IMR-90 (cell line): ENCODE results near the gene LARP1. TPM values are rescaled to one million over a fixed set of nuclear protein-coding genes. Genes with fewer than 3 reads are reported as not detected.

ENCODE experiments used
- ATAC-seq: fragments of 200-7000 bp; cut with Tn5 transposase; 2 replicates; pipeline ENCODE4 v1.9.1; 2020; ENCODE audit warnings: low read depth, mild to moderate bottlenecking, moderate library complexity
- BruUV-seq: library from RNA; stranded (reverse); fragments of 400-500 nt; replicated peaks from 2 replicates; lab custom pipeline; 2021; lab: Mats Ljungman, UMichigan
- CTCF ChIA-PET: fragments of 300-600 bp; formaldehyde crosslinking; extraction: SDS; loops from one replicate; lab custom pipeline; 2021; ENCODE audit warnings: antibody characterized with exemption; lab: Yijun Ruan, JAX
- POLR2A ChIA-PET: fragments of 300-600 bp; sonication (Branson Sonifier 250); formaldehyde crosslinking; loops from one replicate; lab custom pipeline; 2022; ENCODE audit warnings: antibody characterized with exemption; ENCODE audit not compliant: unreplicated experiment; lab: Charles Lee
- DNase-seq: peaks from one replicate; pipeline ENCODE4 v3.0.0; 2013
- H2AFZ ChIP-seq: replicated peaks from 2 replicates; pipeline ENCODE3; 2013; ENCODE audit warnings: low read length, mild to moderate bottlenecking; ENCODE audit not compliant: poor library complexity
- H2AK5ac ChIP-seq: 2 replicates; pipeline ENCODE4 v1.6.1; 2013; ENCODE audit warnings: low read depth, low read length, inconsistent platforms
- H2AK9ac ChIP-seq: replicated peaks from 2 replicates; pipeline ENCODE3; 2013; ENCODE audit warnings: mild to moderate bottlenecking, low read depth, low read length, moderate library complexity; ENCODE audit not compliant: poor library complexity
- H2BK120ac ChIP-seq: 2 replicates; pipeline ENCODE4 v1.6.1; 2013; ENCODE audit warnings: low read depth, low read length, inconsistent platforms
- H2BK15ac ChIP-seq: 3 replicates; pipeline ENCODE4 v1.6.1; 2013; ENCODE audit warnings: low read depth, low read length, inconsistent platforms
- H2BK20ac ChIP-seq: 2 replicates; pipeline ENCODE4 v1.6.1; 2013; ENCODE audit warnings: low read depth, mild to moderate bottlenecking, inconsistent platforms, low read length, moderate library complexity
- H2BK5ac ChIP-seq: 2 replicates; pipeline ENCODE4 v1.6.1; 2013; ENCODE audit warnings: mild to moderate bottlenecking, low read depth, low read length, inconsistent platforms; ENCODE audit not compliant: poor library complexity, severe bottlenecking
- H3K14ac ChIP-seq: replicated peaks from 2 replicates; pipeline ENCODE4 v1.6.1; 2013; ENCODE audit warnings: low read depth, low read length, inconsistent platforms
- H3K18ac ChIP-seq: 2 replicates; pipeline ENCODE4 v1.6.1; 2013; ENCODE audit warnings: low read depth, low read length, control low read depth
- H3K23ac ChIP-seq: 2 replicates; pipeline ENCODE4 v1.6.1; 2013; ENCODE audit warnings: low read depth, low read length, inconsistent platforms
- H3K27ac ChIP-seq: 2 replicates; pipeline ENCODE4 v1.5.1; 2013; ENCODE audit warnings: mild to moderate bottlenecking, control low read depth, low read length; ENCODE audit not compliant: insufficient read depth
- H3K27me3 ChIP-seq: 2 replicates; pipeline ENCODE4 v1.6.1; 2013; ENCODE audit warnings: low read length; ENCODE audit not compliant: control insufficient read depth, insufficient read depth
- H3K36me3 ChIP-seq: 2 replicates; pipeline ENCODE4 v1.6.1; 2013; ENCODE audit warnings: low read length, mixed read lengths; ENCODE audit not compliant: control insufficient read depth, insufficient read depth
- H3K4ac ChIP-seq: 2 replicates; pipeline ENCODE4 v1.6.1; 2013; ENCODE audit warnings: low read depth, low read length, inconsistent platforms
- H3K4me1 ChIP-seq: 2 replicates; pipeline ENCODE4 v1.6.1; 2013; ENCODE audit warnings: low read length, mixed read lengths; ENCODE audit not compliant: control insufficient read depth, insufficient read depth
- H3K4me2 ChIP-seq: 2 replicates; pipeline ENCODE4 v1.6.1; 2013; ENCODE audit warnings: low read depth, mild to moderate bottlenecking, control low read depth, low read length, moderate library complexity
- H3K4me3 ChIP-seq: 2 replicates; pipeline ENCODE4 v1.5.1; 2013; ENCODE audit warnings: low read depth, mild to moderate bottlenecking, control low read depth, low read length, moderate library complexity; ENCODE audit not compliant: insufficient read depth
- H3K56ac ChIP-seq: 2 replicates; pipeline ENCODE4 v1.6.1; 2013; ENCODE audit warnings: low read length, inconsistent platforms; ENCODE audit not compliant: insufficient read depth; ENCODE audit errors: extremely low read depth
- H3K79me1 ChIP-seq, 2 experiments: 2 replicates each; pipeline ENCODE4 v1.6.1; 2013; ENCODE audit warnings: low read length in 2 of 2, inconsistent platforms in 1 of 2, low read depth in 1 of 2
- H3K9ac ChIP-seq: 2 replicates; pipeline ENCODE4 v1.6.1; 2013; ENCODE audit warnings: low read depth, low read length, control low read depth
- H3K9me1 ChIP-seq: 2 replicates; pipeline ENCODE4 v1.6.1; 2013; ENCODE audit warnings: low read length, inconsistent platforms; ENCODE audit not compliant: insufficient read depth
- H3K9me3 ChIP-seq: 2 replicates; pipeline ENCODE4 v1.6.1; 2013; ENCODE audit warnings: low read length; ENCODE audit not compliant: control insufficient read depth, insufficient read depth
- H4K20me1 ChIP-seq: 2 replicates; pipeline ENCODE4 v1.6.1; 2013; ENCODE audit warnings: low read length, inconsistent platforms; ENCODE audit not compliant: insufficient read depth
- H4K5ac ChIP-seq: 2 replicates; pipeline ENCODE4 v1.6.1; 2013; ENCODE audit warnings: mild to moderate bottlenecking, low read depth, low read length, control low read depth
- H4K8ac ChIP-seq, 2 experiments: 2 replicates each; pipeline ENCODE4 v1.6.1; 2013; ENCODE audit warnings: low read depth in 2 of 2, low read length in 2 of 2, control low read depth in 1 of 2, inconsistent platforms in 1 of 2
- H4K91ac ChIP-seq: 2 replicates; pipeline ENCODE4 v1.6.1; 2013; ENCODE audit warnings: low read depth, low read length, inconsistent platforms; ENCODE audit not compliant: insufficient read depth
- BHLHE40 ChIP-seq: fragments of 150-350 bp; IDR thresholded peaks from 2 replicates; pipeline ENCODE4 v1.6.1; 2016; ENCODE audit warnings: mild to moderate bottlenecking, low read depth, low read length
- CEBPB ChIP-seq: IDR thresholded peaks from 2 replicates; pipeline ENCODE4 v1.6.1; 2012; ENCODE audit warnings: low read depth, low read length, improper control_type of control experiment
- CHD1 ChIP-seq: IDR thresholded peaks from 2 replicates; pipeline ENCODE4 v1.6.1; 2012; ENCODE audit warnings: low read depth, low read length, improper control_type of control experiment
- FOS ChIP-seq: fragments of 150-350 bp; IDR thresholded peaks from 2 replicates; pipeline ENCODE4 v1.6.1; 2016; ENCODE audit warnings: low read depth, low read length
- MAFK ChIP-seq: IDR thresholded peaks from 2 replicates; pipeline ENCODE4 v1.6.1; 2012; ENCODE audit warnings: low read depth, low read length, improper control_type of control experiment
- MAZ ChIP-seq: IDR thresholded peaks from 2 replicates; pipeline ENCODE4 v1.6.1; 2012; ENCODE audit warnings: low read depth, mild to moderate bottlenecking, low read length, improper control_type of control experiment, moderate library complexity, borderline replicate concordance
- POLR2A ChIP-seq: IDR thresholded peaks from 2 replicates; pipeline ENCODE4 v1.6.1; 2012; ENCODE audit warnings: mild to moderate bottlenecking, low read depth, low read length
- RAD21 ChIP-seq: IDR thresholded peaks from 2 replicates; pipeline ENCODE4 v1.6.1; 2012; ENCODE audit warnings: low read length, improper control_type of control experiment
- RCOR1 ChIP-seq: IDR thresholded peaks from 2 replicates; pipeline ENCODE4 v1.6.1; 2012; ENCODE audit warnings: mild to moderate bottlenecking, low read length, improper control_type of control experiment; ENCODE audit not compliant: insufficient replicate concordance
- SMC3 ChIP-seq: fragments of 150-350 bp; IDR thresholded peaks from 2 replicates; pipeline ENCODE4 v1.6.1; 2016; ENCODE audit warnings: low read depth, mild to moderate bottlenecking, antibody characterized with exemption, low read length, moderate library complexity
- WGBS, 2 experiments: methylation state at CpG; one replicate each; pipeline versions ENCODE4 v1.1.5 to v1.1.7; 2013; ENCODE audit warnings: missing lambda C conversion rate in 2 of 2; ENCODE audit not compliant: insufficient read length in 1 of 2; ENCODE audit errors: extremely low coverage in 2 of 2; 5-methylcytosine and 5-hydroxymethylcytosine counted together
- dilution Hi-C: fragments of 300-500 bp; cut with HindIII; formaldehyde crosslinking; loops from one replicate; pipeline ENCODE4 v1.14.3; 2018; ENCODE audit warnings: low sequenced_read_pairs; ENCODE audit not compliant: unreplicated experiment
- in situ Hi-C: fragments of 300-500 bp; cut with MboI; formaldehyde crosslinking; loops from 3 replicates; pipeline ENCODE4 v1.14.3; 2019; ENCODE audit warnings: low sequenced_read_pairs, inconsistent platforms, mixed read lengths
- intact Hi-C: fragments of 100-400 bp; cut with micrococcal nuclease; formaldehyde crosslinking; loops from 2 replicates; pipeline ENCODE4 v1.10.0; 2022
- polyA plus RNA-seq, 3 experiments: library from polyadenylated mRNA; depleted of rRNA; stranded (reverse); fragments of >200 nt; gene quantifications; 2 replicates each; pipeline ENCODE4 v1.2.3, GENCODE V29; 2012; ENCODE audit warnings: low replicate concordance in 1 of 3
- total RNA-seq: library from RNA; depleted of rRNA; stranded (reverse); fragments of >200 nt; gene quantifications from 2 replicates; pipeline ENCODE4 v1.2.3, GENCODE V29; 2012
- TF ChIP-seq, protein P1 (sequence below): conservative IDR thresholded peaks from 2 replicates; pipeline ENCODE4 v1.5.1; 2012; ENCODE audit warnings: mild to moderate bottlenecking, low read depth, low read length, improper control_type of control experiment
- TF ChIP-seq, protein P2 (sequence below): fragments of 150-350 bp; IDR thresholded peaks from 2 replicates; pipeline ENCODE4 v1.6.1; 2017; ENCODE audit warnings: mild to moderate bottlenecking, antibody characterized with exemption, low read length, low read depth
- TF ChIP-seq, protein P3 (sequence below): fragments of 150-350 bp; IDR thresholded peaks from 2 replicates; pipeline ENCODE4 v1.6.1; 2016; ENCODE audit warnings: low read depth, mild to moderate bottlenecking, low read length, moderate library complexity, borderline replicate concordance

Gene LARP1
- total and polyA plus RNA-seq, 2 of the 4 experiments (the other 2 are of a cell fraction), result 47.3 to 77.4 TPM

DNA sequence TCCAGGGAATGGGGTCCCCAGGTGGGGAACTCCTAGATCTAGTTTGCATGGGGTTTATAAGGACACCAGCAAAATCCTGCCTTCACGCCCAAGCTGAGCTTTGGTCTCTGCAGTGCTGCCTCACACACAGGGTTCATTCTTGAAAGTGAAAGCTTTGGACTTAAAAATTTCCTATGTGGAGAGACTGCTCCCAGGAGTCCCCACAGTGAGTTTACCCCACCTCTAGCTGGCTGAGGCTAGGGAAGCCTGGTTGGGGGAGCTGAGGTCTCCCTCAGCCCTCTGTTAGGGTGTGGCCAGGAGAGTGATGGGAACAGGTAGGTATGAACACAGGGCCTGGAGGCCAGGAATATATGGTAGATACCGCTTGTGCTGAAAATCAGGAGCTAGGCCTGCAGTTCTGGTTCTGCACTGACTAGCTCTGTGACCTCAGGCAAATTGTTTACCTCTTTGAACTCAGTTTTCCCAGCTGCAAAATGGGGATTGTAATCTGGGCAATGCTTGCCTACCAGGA is 41.5 kb upstream of the LARP1 start:
- peak overlapping the region; percentile 62 for H3K4me2 ChIP-seq
- H2AFZ ChIP-seq, result peak overlapping the region; percentile 73
- peaks cover 0 to 7% of the 10 kb centered on the region in 2 experiments; a peak in 2 of 4 replicates for H3K79me1 ChIP-seq
- DNase-seq (peak; percentile 31), ATAC-seq (peak; percentile 57)
- peak overlapping the region; percentile 90 for H3K4ac ChIP-seq
- dilution Hi-C loops (no loop called here), in situ Hi-C loops (no loop called here), intact Hi-C loops (loop anchor here (2.0 to 5.0 kb wide), 2 partner anchors 31 to 39 kb away; no protein-coding TSS in a partner anchor)
- H2AK9ac ChIP-seq, result peak overlapping the region; percentile 43
- H3K9me3 ChIP-seq, result no peaks in the 10 kb centered on the region
- peak overlapping the region; percentile 83 for H3K23ac ChIP-seq
- peak overlapping the region; percentile 68 to 85 for H4K8ac ChIP-seq
- H3K9ac ChIP-seq, result no peak overlapping the region; the same call in 1 of the 2 replicates
- 100% methylated on average over 1 of the region's 2 CpGs; no CpG with 5 or more reads in 1 of the 2 experiments for WGBS, 2 experiments
- H2BK15ac ChIP-seq, result peak overlapping the region; percentile 76; the same call in 2 of the 3 replicates
- no peaks in the 10 kb centered on the region for H4K20me1 ChIP-seq
- ChIA-PET CTCF (interaction anchor here (0.5 to 0.9 kb wide), 2 partner anchors 10 to 1897 kb away, joined by 3 to 4 read pairs; no protein-coding TSS in a partner anchor), POLR2A (no interaction called here)
- peak overlapping the region; percentile 50 for H2BK5ac ChIP-seq
- peak overlapping the region; percentile 89 for H4K5ac ChIP-seq
- no peaks in the 10 kb centered on the region for H3K27me3 ChIP-seq
- peak overlapping the region; percentile 93 for H2BK20ac ChIP-seq
- no peaks in the 10 kb centered on the region for H3K36me3 ChIP-seq
- peak overlapping the region; percentile 88; the same call in 1 of the 2 replicates for H2AK5ac ChIP-seq
- TF ChIP-seq MAZ (no peak), CEBPB (no peak), POLR2A (no peak), BHLHE40 (no peak), SMC3 (no peak), FOS (no peak), CHD1 (no peak), RCOR1 (no peak), MAFK (no peak), RAD21 (no peak)
- TF ChIP-seq, protein P1, sequence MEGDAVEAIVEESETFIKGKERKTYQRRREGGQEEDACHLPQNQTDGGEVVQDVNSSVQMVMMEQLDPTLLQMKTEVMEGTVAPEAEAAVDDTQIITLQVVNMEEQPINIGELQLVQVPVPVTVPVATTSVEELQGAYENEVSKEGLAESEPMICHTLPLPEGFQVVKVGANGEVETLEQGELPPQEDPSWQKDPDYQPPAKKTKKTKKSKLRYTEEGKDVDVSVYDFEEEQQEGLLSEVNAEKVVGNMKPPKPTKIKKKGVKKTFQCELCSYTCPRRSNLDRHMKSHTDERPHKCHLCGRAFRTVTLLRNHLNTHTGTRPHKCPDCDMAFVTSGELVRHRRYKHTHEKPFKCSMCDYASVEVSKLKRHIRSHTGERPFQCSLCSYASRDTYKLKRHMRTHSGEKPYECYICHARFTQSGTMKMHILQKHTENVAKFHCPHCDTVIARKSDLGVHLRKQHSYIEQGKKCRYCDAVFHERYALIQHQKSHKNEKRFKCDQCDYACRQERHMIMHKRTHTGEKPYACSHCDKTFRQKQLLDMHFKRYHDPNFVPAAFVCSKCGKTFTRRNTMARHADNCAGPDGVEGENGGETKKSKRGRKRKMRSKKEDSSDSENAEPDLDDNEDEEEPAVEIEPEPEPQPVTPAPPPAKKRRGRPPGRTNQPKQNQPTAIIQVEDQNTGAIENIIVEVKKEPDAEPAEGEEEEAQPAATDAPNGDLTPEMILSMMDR, result no peak
- TF ChIP-seq, protein P2, sequence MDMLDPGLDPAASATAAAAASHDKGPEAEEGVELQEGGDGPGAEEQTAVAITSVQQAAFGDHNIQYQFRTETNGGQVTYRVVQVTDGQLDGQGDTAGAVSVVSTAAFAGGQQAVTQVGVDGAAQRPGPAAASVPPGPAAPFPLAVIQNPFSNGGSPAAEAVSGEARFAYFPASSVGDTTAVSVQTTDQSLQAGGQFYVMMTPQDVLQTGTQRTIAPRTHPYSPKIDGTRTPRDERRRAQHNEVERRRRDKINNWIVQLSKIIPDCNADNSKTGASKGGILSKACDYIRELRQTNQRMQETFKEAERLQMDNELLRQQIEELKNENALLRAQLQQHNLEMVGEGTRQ, result no peak
- TF ChIP-seq, protein P3, sequence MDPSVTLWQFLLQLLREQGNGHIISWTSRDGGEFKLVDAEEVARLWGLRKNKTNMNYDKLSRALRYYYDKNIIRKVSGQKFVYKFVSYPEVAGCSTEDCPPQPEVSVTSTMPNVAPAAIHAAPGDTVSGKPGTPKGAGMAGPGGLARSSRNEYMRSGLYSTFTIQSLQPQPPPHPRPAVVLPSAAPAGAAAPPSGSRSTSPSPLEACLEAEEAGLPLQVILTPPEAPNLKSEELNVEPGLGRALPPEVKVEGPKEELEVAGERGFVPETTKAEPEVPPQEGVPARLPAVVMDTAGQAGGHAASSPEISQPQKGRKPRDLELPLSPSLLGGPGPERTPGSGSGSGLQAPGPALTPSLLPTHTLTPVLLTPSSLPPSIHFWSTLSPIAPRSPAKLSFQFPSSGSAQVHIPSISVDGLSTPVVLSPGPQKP, result no peak
- peak overlapping the region; percentile 81 for H2BK120ac ChIP-seq
- H3K4me1 ChIP-seq, result peaks cover 12% of the 10 kb centered on the region
- BruUV-seq, result no TSS peak
- H3K9me1 ChIP-seq, result peaks cover 14% of the 10 kb centered on the region
- H3K14ac ChIP-seq, result peak overlapping the region; percentile 47
- peak overlapping the region; percentile 86 for H3K18ac ChIP-seq
- no peak overlapping the region for H3K4me3 ChIP-seq
- peak overlapping the region; percentile 83 for H4K91ac ChIP-seq
- H3K27ac ChIP-seq, result peak overlapping the region; percentile 43; the same call in 1 of the 2 replicates
- H3K56ac ChIP-seq, result no peak overlapping the region
